Stimulated activated memory B cell treated with anti-CD40 and anti-IgM and Interleukin-4, amounts not matched to agents 10 μg/mL and 1 μg/mL and 100 μg/mL, for 72 hours (primary cell): Measurements from ENCODE around the gene IQGAP2.
A peak's percentile ranks its signal among the peaks of the same experiment; 100 is the strongest.
"Not testable (repeated sequence)": the region's sequence is repeated elsewhere in the genome, so short reads cannot be mapped to it uniquely, and the experiment has no call there.

ENCODE experiments used
- ATAC-seq: fragments of 150-1000 bp; cut with Tn5 transposase; 2 replicates; pipeline ENCODE4 v1.10.0; 2021
- H3K27ac Mint-ChIP-seq: one replicate; pipeline ENCODE4 v1.8.0; 2022; ENCODE audit warnings: mild to moderate bottlenecking, mixed read lengths
- H3K27me3 Mint-ChIP-seq: one replicate; pipeline ENCODE4 v1.8.0; 2022; ENCODE audit warnings: mixed read lengths
- H3K36me3 Mint-ChIP-seq: one replicate; pipeline ENCODE4 v1.8.0; 2022; ENCODE audit warnings: mixed read lengths
- H3K4me1 Mint-ChIP-seq: one replicate; pipeline ENCODE4 v1.8.0; 2022; ENCODE audit warnings: mixed read lengths
- H3K4me3 Mint-ChIP-seq: one replicate; pipeline ENCODE4 v1.8.0; 2022; ENCODE audit warnings: mild to moderate bottlenecking, moderate library complexity, mixed read lengths
- H3K9me3 Mint-ChIP-seq: one replicate; pipeline ENCODE4 v1.8.0; 2022; ENCODE audit warnings: mixed read lengths

The IQGAP2 gene

GRCh38 chr5:76500633-76501393, 97.7 kb downstream of the IQGAP2 start:
- no peak for ATAC-seq
- Mint-ChIP-seq H3K27me3 (no peaks in the 10 kb centered on the region), H3K4me3 (no peak overlapping the region), H3K9me3 (no peaks in the 10 kb centered on the region), H3K27ac (no peak overlapping the region), H3K4me1 (no peaks in the 10 kb centered on the region), H3K36me3 (no peaks in the 10 kb centered on the region)

GRCh38 chr5:76503929-76504328, 100.8 kb downstream of the IQGAP2 start:
- ATAC-seq: no peak

GRCh38 chr5:76504901-76505564, 101.9 kb downstream of the IQGAP2 start:
- no peaks in the 10 kb centered on the region for H3K27me3 Mint-ChIP-seq
- H3K36me3 Mint-ChIP-seq: no peaks in the 10 kb centered on the region

More at GRCh38 chr5:76503929-76504328, 100.8 kb downstream of the IQGAP2 start:
- H3K4me3 Mint-ChIP-seq: no peak overlapping the region
- no peaks in the 10 kb centered on the region for H3K27me3 Mint-ChIP-seq
- H3K4me1 Mint-ChIP-seq: no peaks in the 10 kb centered on the region
- H3K9me3 Mint-ChIP-seq: no peaks in the 10 kb centered on the region
- no peak overlapping the region for H3K27ac Mint-ChIP-seq
- no peaks in the 10 kb centered on the region for H3K36me3 Mint-ChIP-seq

GRCh38 chr5:76513476-76513875, 110.4 kb downstream of the IQGAP2 start:
- Mint-ChIP-seq H3K4me1 (no peaks in the 10 kb centered on the region), H3K27me3 (no peaks in the 10 kb centered on the region), H3K4me3 (no peak overlapping the region), H3K36me3 (no peaks in the 10 kb centered on the region), H3K27ac (no peak overlapping the region), H3K9me3 (no peaks in the 10 kb centered on the region)
- no peak for ATAC-seq

More at GRCh38 chr5:76504901-76505564, 101.9 kb downstream of the IQGAP2 start:
- H3K9me3 Mint-ChIP-seq: no peaks in the 10 kb centered on the region
- H3K4me3 Mint-ChIP-seq: no peak overlapping the region
- H3K4me1 Mint-ChIP-seq: no peaks in the 10 kb centered on the region
- ATAC-seq: no peak
- H3K27ac Mint-ChIP-seq: no peak overlapping the region

- H3K27me3 Mint-ChIP-seq: no peaks in the 10 kb centered on the region
- no peak overlapping the region for H3K27ac Mint-ChIP-seq
- H3K9me3 Mint-ChIP-seq: no peaks in the 10 kb centered on the region
- H3K4me1 Mint-ChIP-seq: no peaks in the 10 kb centered on the region
- no peak overlapping the region for H3K4me3 Mint-ChIP-seq
- H3K36me3 Mint-ChIP-seq: no peaks in the 10 kb centered on the region
- ATAC-seq: no peak
These were observed 111.2 kb downstream of the IQGAP2 start for GRCh38 chr5:76514292-76514691.

- Mint-ChIP-seq H3K4me1 (no peaks in the 10 kb centered on the region), H3K27me3 (no peaks in the 10 kb centered on the region), H3K27ac (no peak overlapping the region), H3K9me3 (no peaks in the 10 kb centered on the region), H3K36me3 (no peaks in the 10 kb centered on the region), H3K4me3 (no peak overlapping the region)
- ATAC-seq: no peak
These were observed 111.6 kb downstream of the IQGAP2 start for GRCh38 chr5:76514713-76515112.

- peaks cover 8% of the 10 kb centered on the region for H3K4me1 Mint-ChIP-seq
- no peaks in the 10 kb centered on the region for H3K27me3 Mint-ChIP-seq
- ATAC-seq: no peak
- H3K36me3 Mint-ChIP-seq: no peaks in the 10 kb centered on the region
- H3K9me3 Mint-ChIP-seq: no peaks in the 10 kb centered on the region
- no peak overlapping the region for H3K27ac Mint-ChIP-seq
- no peak overlapping the region for H3K4me3 Mint-ChIP-seq
These were observed 114.2 kb downstream of the IQGAP2 start for GRCh38 chr5:76517334-76517733.

GRCh38 chr5:76518246-76518645, 115.2 kb downstream of the IQGAP2 start:
- H3K36me3 Mint-ChIP-seq, H3K9me3 Mint-ChIP-seq, H3K4me3 Mint-ChIP-seq, H3K27me3 Mint-ChIP-seq, H3K4me1 Mint-ChIP-seq, ATAC-seq, H3K27ac Mint-ChIP-seq: not testable (repeated sequence)

GRCh38 chr5:76521240-76521758, 118.2 kb downstream of the IQGAP2 start:
- H3K27ac Mint-ChIP-seq: peak overlapping the region; percentile 53

GRCh38 chr5:76522103-76522935, 119.2 kb downstream of the IQGAP2 start:
- H3K36me3 Mint-ChIP-seq: no peaks in the 10 kb centered on the region
- H3K4me1 Mint-ChIP-seq: peaks cover 8% of the 10 kb centered on the region
- H3K27ac Mint-ChIP-seq: no peak overlapping the region
- no peaks in the 10 kb centered on the region for H3K27me3 Mint-ChIP-seq
- no peaks in the 10 kb centered on the region for H3K9me3 Mint-ChIP-seq
- no peak overlapping the region for H3K4me3 Mint-ChIP-seq
- ATAC-seq: no peak

More at GRCh38 chr5:76521240-76521758, 118.2 kb downstream of the IQGAP2 start:
- Mint-ChIP-seq H3K4me1 (peaks cover 8% of the 10 kb centered on the region), H3K9me3 (no peaks in the 10 kb centered on the region), H3K36me3 (no peaks in the 10 kb centered on the region), H3K4me3 (no peak overlapping the region), H3K27me3 (no peaks in the 10 kb centered on the region)
- ATAC-seq: peak; percentile 60

GRCh38 chr5:76524101-76524835, 121.2 kb downstream of the IQGAP2 start:
- H3K36me3 Mint-ChIP-seq: no peaks in the 10 kb centered on the region
- no peak overlapping the region for H3K4me3 Mint-ChIP-seq
- no peak for ATAC-seq
- H3K27ac Mint-ChIP-seq: no peak overlapping the region
- H3K27me3 Mint-ChIP-seq: no peaks in the 10 kb centered on the region
- peaks cover 8% of the 10 kb centered on the region for H3K4me1 Mint-ChIP-seq
- no peaks in the 10 kb centered on the region for H3K9me3 Mint-ChIP-seq

GRCh38 chr5:76524868-76525267, 121.8 kb downstream of the IQGAP2 start:
- Mint-ChIP-seq H3K36me3 (no peaks in the 10 kb centered on the region), H3K27ac (no peak overlapping the region), H3K27me3 (no peaks in the 10 kb centered on the region), H3K4me3 (no peak overlapping the region), H3K9me3 (no peaks in the 10 kb centered on the region), H3K4me1 (peaks cover 8% of the 10 kb centered on the region)
- no peak for ATAC-seq

GRCh38 chr5:76525956-76526355, 122.9 kb downstream of the IQGAP2 start:
- Mint-ChIP-seq H3K9me3 (no peaks in the 10 kb centered on the region), H3K27me3 (no peaks in the 10 kb centered on the region), H3K4me1 (peaks cover 6% of the 10 kb centered on the region), H3K27ac (no peak overlapping the region), H3K36me3 (no peaks in the 10 kb centered on the region), H3K4me3 (no peak overlapping the region)
- ATAC-seq: no peak

GRCh38 chr5:76526950-76527583, 124.0 kb downstream of the IQGAP2 start:
- ATAC-seq: no peak
- Mint-ChIP-seq H3K27me3 (no peaks in the 10 kb centered on the region), H3K9me3 (no peaks in the 10 kb centered on the region), H3K27ac (no peak overlapping the region), H3K36me3 (no peaks in the 10 kb centered on the region), H3K4me3 (no peak overlapping the region), H3K4me1 (no peaks in the 10 kb centered on the region)
